ENCODE data around the gene ARHGAP27.
A peak's percentile ranks its signal among the peaks of the same experiment; 100 is the strongest.

ARHGAP27 gene

GRCh38 chr17:45430006-45430737 lies 2.5 kb downstream of the ARHGAP27 start:
- no peak for DNase-seq (ENCODE audit: low read depth in 2 of 2)

GRCh38 chr17:45429339-45430005 lies 3.2 kb downstream of the ARHGAP27 start:
- no peak for DNase-seq (ENCODE audit: low read depth in 2 of 2)

- no peak for DNase-seq (ENCODE audit: low read depth in 2 of 2)
Observed at GRCh38 chr17:45428931-45429338, 3.7 kb downstream of the ARHGAP27 start.

- peak; percentile 73 to 80 for DNase-seq (ENCODE audit: low read depth in 2 of 2)
Observed at GRCh38 chr17:45428050-45428617, 4.5 kb downstream of the ARHGAP27 start.

- no peak for DNase-seq (ENCODE audit: low read depth in 2 of 2)
Observed at GRCh38 chr17:45427181-45427835, 5.4 kb downstream of the ARHGAP27 start.

GRCh38 chr17:45426561-45426960 lies 6.1 kb downstream of the ARHGAP27 start:
- DNase-seq (ENCODE audit: low read depth in 2 of 2): no peak

- no peak for DNase-seq (ENCODE audit: low read depth in 2 of 2)
Observed at GRCh38 chr17:45425984-45426413, 6.7 kb downstream of the ARHGAP27 start.

- no peak for DNase-seq (ENCODE audit: low read depth in 2 of 2)
Observed at GRCh38 chr17:45425125-45425983, 7.3 kb downstream of the ARHGAP27 start.

- DNase-seq (ENCODE audit: low read depth in 2 of 2): no peak
Observed at GRCh38 chr17:45424769-45425124, 7.9 kb downstream of the ARHGAP27 start.

GRCh38 chr17:45423975-45424335 lies 8.7 kb downstream of the ARHGAP27 start:
- no peak for DNase-seq (ENCODE audit: low read depth in 2 of 2)

GRCh38 chr17:45423304-45423974 lies 9.2 kb downstream of the ARHGAP27 start:
- DNase-seq (ENCODE audit: low read depth in 2 of 2): no peak

- no peak for DNase-seq (ENCODE audit: low read depth in 2 of 2)
Observed at GRCh38 chr17:45414990-45415881, 17.4 kb downstream of the ARHGAP27 start.

- DNase-seq (ENCODE audit: low read depth in 2 of 2): no peak
Observed at GRCh38 chr17:45413498-45413923, 19.2 kb downstream of the ARHGAP27 start.

GRCh38 chr17:45411348-45412105 lies 21.1 kb downstream of the ARHGAP27 start:
- DNase-seq (ENCODE audit: low read depth in 2 of 2): no peak

- DNase-seq (ENCODE audit: low read depth in 2 of 2): peak; percentile 41 to 62
Observed at GRCh38 chr17:45410144-45411091, 22.3 kb downstream of the ARHGAP27 start.

GRCh38 chr17:45409659-45410076 lies 23.0 kb downstream of the ARHGAP27 start:
- DNase-seq (ENCODE audit: low read depth in 2 of 2): no peak

- no peak for DNase-seq (ENCODE audit: low read depth in 2 of 2)
Observed at GRCh38 chr17:45408611-45409421, 23.9 kb downstream of the ARHGAP27 start.
